Caco-2 (cell line): ENCODE results near the gene AHCY. TPM values are rescaled to one million over a fixed set of nuclear protein-coding genes. Genes with fewer than 3 reads are reported as not detected.

Experiments
- BruUV-seq: library from RNA; stranded (reverse); fragments of 400-500 nt; replicated peaks from 2 replicates; lab custom pipeline; 2021; lab: Mats Ljungman, UMichigan
- CTCF ChIA-PET: fragments of 300-600 bp; sonication (Branson Sonifier 250); formaldehyde crosslinking; loops from one replicate; lab custom pipeline; 2022; ENCODE audit warnings: antibody characterized with exemption; lab: Charles Lee
- POLR2A ChIA-PET: fragments of 300-600 bp; sonication (Branson Sonifier 250); formaldehyde crosslinking; loops from one replicate; lab custom pipeline; 2022; ENCODE audit warnings: antibody characterized with exemption; lab: Charles Lee
- DNase-seq, 2 experiments: peaks; one replicate each; pipeline versions ENCODE4 v3.0.0 to v3.0.0-alpha.2; 2020 to 2022
- H3K27me3 ChIP-seq: replicated peaks from 2 replicates; pipeline ENCODE4 v1.6.0; 2011; ENCODE audit warnings: low read length; ENCODE audit not compliant: control insufficient read depth, insufficient read depth
- H3K36me3 ChIP-seq: 2 replicates; pipeline ENCODE4 v1.5.1; 2011; ENCODE audit warnings: low read length; ENCODE audit not compliant: control insufficient read depth, insufficient read depth
- H3K4me1 ChIP-seq: fragments of 250-450 bp; sonication (Bioruptor Pico); 2 replicates; pipeline ENCODE4 v1.5.1; 2020; ENCODE audit warnings: mild to moderate bottlenecking
- H3K4me3 ChIP-seq: 2 replicates; pipeline ENCODE4 v1.5.1; 2011; ENCODE audit warnings: low read depth, mild to moderate bottlenecking, control low read depth, low read length
- H3K9me3 ChIP-seq: fragments of 250-450 bp; sonication (Bioruptor Pico); 2 replicates; pipeline ENCODE4 v1.5.1; 2020; ENCODE audit warnings: mild to moderate bottlenecking, moderate library complexity
- H3K27ac Mint-ChIP-seq: one replicate; pipeline ENCODE4 v1.8.0; 2022; ENCODE audit warnings: mixed read lengths; ENCODE audit not compliant: unreplicated experiment
- H3K27me3 Mint-ChIP-seq: one replicate; pipeline ENCODE4 v1.8.0; 2022; ENCODE audit warnings: mixed read lengths; ENCODE audit not compliant: insufficient read depth, unreplicated experiment
- H3K36me3 Mint-ChIP-seq: one replicate; pipeline ENCODE4 v1.8.0; 2022; ENCODE audit warnings: mild to moderate bottlenecking, mixed read lengths; ENCODE audit not compliant: insufficient read depth, unreplicated experiment
- H3K4me1 Mint-ChIP-seq: one replicate; pipeline ENCODE4 v1.8.0; 2022; ENCODE audit warnings: low read depth, mixed read lengths; ENCODE audit not compliant: unreplicated experiment
- H3K4me3 Mint-ChIP-seq: one replicate; pipeline ENCODE4 v1.8.0; 2022; ENCODE audit warnings: mild to moderate bottlenecking, moderate library complexity, mixed read lengths; ENCODE audit not compliant: unreplicated experiment
- H3K9me3 Mint-ChIP-seq: one replicate; pipeline ENCODE4 v1.8.0; 2022; ENCODE audit warnings: mixed read lengths; ENCODE audit not compliant: unreplicated experiment
- intact Hi-C: fragments of 100-400 bp; cut with micrococcal nuclease; formaldehyde crosslinking; loops from one replicate; pipeline ENCODE4 v1.10.0; 2022; ENCODE audit not compliant: unreplicated experiment
- total RNA-seq: library from RNA; stranded (reverse); gene quantifications from 2 replicates; pipeline ENCODE4 v1.2.3, GENCODE V29; 2022
- TF ChIP-seq, protein P1 (sequence below), 2 experiments: fragments of 200-600 bp in 1 of 2; IDR thresholded peaks; 1 replicate in 1 of 2; 2 replicates in 1 of 2; pipeline versions ENCODE4 v1.5.1 to v1.8.0; 2011 to 2022; ENCODE audit warnings: antibody characterized with exemption in 1 of 2, control low read depth in 1 of 2, inconsistent platforms in 1 of 2, low read depth in 1 of 2, low read length in 1 of 2, mild to moderate bottlenecking in 1 of 2, moderate library complexity in 1 of 2; ENCODE audit not compliant: insufficient read depth in 1 of 2, severe bottlenecking in 1 of 2, unreplicated experiment in 1 of 2

AHCY gene
- total RNA-seq, 1 experiment from 2014 or later = 665 TPM

DNA sequence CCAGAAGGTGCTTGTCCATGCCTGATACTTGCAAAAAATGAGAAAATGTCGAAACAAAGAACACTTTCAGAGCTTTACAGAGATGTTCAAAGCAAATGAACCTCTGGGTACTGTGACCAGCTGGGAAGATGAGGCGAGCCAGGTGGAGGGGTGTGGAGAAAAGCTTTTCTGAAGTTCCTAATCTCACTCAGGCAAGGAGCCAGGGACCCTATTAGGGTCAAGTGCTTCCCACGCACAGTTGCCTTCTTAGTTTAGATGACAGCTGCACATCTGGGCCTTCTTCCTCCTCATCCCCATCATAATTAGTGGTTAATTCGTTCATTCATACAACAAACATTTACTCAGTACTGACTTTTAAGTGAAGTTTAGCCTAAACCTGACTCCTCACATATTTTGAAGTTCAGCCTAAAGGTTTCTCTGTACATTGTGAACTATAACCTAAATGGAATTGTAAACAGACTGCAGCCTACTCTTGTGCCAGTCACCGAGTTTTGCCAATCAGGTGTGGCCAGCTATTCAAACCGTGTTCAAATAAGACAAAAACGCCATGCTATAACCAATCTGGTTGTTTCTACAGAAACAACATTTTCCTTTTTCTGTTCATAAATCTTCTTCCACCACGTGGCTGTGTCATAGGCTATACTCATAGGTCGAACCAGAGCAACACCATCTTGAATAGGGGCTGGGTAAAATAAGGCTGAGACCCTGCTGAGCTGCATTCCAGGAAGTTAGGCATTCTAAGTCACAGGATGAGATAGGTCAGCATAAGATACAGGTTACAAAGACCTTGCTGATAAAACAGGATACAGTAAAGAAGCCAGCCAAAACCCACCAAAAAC, 19.3 kb upstream of the AHCY start:
- no peak overlapping the region for H3K4me3 Mint-ChIP-seq
- no peaks in the 10 kb centered on the region for H3K27me3 Mint-ChIP-seq
- POLR2A ChIA-PET = interaction anchor here (0.6 kb wide), 1 partner anchor 853 kb away, joined by 4 read pairs; no protein-coding TSS in a partner anchor
- Histone ChIP-seq H3K36me3 (no peaks in the 10 kb centered on the region), H3K4me3 (no peak overlapping the region), H3K4me1 (peaks cover 7% of the 10 kb centered on the region), H3K27me3 (no peaks in the 10 kb centered on the region), H3K9me3 (no peaks in the 10 kb centered on the region; the same call in 1 of the 2 replicates)
- no peak for DNase-seq
- TF ChIP-seq, protein P1, sequence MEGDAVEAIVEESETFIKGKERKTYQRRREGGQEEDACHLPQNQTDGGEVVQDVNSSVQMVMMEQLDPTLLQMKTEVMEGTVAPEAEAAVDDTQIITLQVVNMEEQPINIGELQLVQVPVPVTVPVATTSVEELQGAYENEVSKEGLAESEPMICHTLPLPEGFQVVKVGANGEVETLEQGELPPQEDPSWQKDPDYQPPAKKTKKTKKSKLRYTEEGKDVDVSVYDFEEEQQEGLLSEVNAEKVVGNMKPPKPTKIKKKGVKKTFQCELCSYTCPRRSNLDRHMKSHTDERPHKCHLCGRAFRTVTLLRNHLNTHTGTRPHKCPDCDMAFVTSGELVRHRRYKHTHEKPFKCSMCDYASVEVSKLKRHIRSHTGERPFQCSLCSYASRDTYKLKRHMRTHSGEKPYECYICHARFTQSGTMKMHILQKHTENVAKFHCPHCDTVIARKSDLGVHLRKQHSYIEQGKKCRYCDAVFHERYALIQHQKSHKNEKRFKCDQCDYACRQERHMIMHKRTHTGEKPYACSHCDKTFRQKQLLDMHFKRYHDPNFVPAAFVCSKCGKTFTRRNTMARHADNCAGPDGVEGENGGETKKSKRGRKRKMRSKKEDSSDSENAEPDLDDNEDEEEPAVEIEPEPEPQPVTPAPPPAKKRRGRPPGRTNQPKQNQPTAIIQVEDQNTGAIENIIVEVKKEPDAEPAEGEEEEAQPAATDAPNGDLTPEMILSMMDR (IDR thresholded peaks at IDR 0.05; ENCODE audit: insufficient read depth in 1 of 2, low read depth in 1 of 2, low read length in 1 of 2, severe bottlenecking in 1 of 2, unreplicated experiment in 1 of 2) = no peak
- CTCF ChIA-PET = interaction anchor here (0.6 to 3.7 kb wide), 3 partner anchors 10 to 221 kb away, joined by 3 to 27 read pairs (median 5); no protein-coding TSS in a partner anchor
- H3K9me3 Mint-ChIP-seq = no peaks in the 10 kb centered on the region
- intact Hi-C loops = no loop called here
- H3K4me1 Mint-ChIP-seq = no peaks in the 10 kb centered on the region
- no peak overlapping the region for H3K27ac Mint-ChIP-seq
- H3K36me3 Mint-ChIP-seq = no peaks in the 10 kb centered on the region
- BruUV-seq = no TSS peak

DNA sequence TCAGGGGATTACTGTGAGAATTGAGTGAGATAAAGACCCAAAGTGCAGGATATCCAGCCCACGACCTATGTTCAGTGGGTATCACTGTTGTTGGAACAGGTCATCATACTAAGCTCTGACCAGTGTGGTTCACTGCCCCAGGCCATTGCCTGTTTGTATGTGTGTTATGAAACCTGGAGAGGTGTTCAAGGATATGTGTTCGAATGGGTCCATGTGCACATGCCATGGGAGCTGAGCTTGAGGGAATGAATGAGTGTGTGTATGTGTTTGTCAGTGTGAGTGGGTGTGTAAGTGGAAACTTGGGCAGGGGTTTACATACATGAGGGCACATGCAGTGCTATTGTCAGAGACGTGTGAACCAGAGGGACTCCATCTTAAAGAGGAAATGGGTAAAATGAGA, 17.7 kb upstream of the AHCY start:
- CTCF ChIA-PET = interaction anchor here (1.5 kb wide), 1 partner anchor 8 kb away, joined by 6 read pairs; no protein-coding TSS in a partner anchor
- Mint-ChIP-seq H3K27ac (no peak overlapping the region), H3K4me1 (no peaks in the 10 kb centered on the region)

More for the DNA sequence above, 17.7 kb upstream of the AHCY start:
- POLR2A ChIA-PET = no interaction called here
- Histone ChIP-seq H3K36me3 (no peaks in the 10 kb centered on the region), H3K27me3 (no peaks in the 10 kb centered on the region), H3K9me3 (no peaks in the 10 kb centered on the region), H3K4me3 (no peak overlapping the region), H3K4me1 (peaks cover 7% of the 10 kb centered on the region)
- Mint-ChIP-seq H3K27me3 (no peaks in the 10 kb centered on the region), H3K9me3 (no peaks in the 10 kb centered on the region), H3K4me3 (no peak overlapping the region), H3K36me3 (no peaks in the 10 kb centered on the region)
- no peak for DNase-seq
- intact Hi-C loops = no loop called here
- no TSS peak for BruUV-seq
- TF ChIP-seq, protein P1 (IDR thresholded peaks at IDR 0.05; ENCODE audit: insufficient read depth in 1 of 2, low read depth in 1 of 2, low read length in 1 of 2, severe bottlenecking in 1 of 2, unreplicated experiment in 1 of 2) = no peak
